ENCODE measurements around the gene IQSEC1.

DNA sequence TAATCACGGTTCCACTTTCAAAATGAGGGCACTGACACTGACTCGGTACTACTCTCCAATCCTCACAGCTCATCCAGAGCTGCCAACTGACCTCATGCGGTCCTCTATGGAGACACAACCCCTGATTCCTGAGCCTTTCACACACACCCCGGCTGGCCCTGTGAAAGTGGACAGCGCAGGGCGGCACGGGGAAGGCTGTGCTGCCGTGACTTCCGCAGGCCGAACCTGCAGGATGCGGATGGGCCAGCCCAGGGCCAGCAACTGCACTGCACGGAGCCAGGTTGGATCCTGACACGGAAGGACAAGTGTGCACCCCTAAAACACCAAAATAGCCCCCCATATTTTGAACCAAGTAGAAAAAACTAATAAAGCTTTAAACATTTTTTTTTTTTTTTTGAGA lies 41.0 kb downstream of the IQSEC1 start:
- no peak for TF ChIP-seq TAF1 (IDR thresholded peaks at IDR 0.05; ENCODE audit: low read depth, low read length)
- TF ChIP-seq POLR2A (IDR thresholded peaks at IDR 0.05; ENCODE audit: low read depth, low read length): no peak
- no peak for TF ChIP-seq SPI1 (IDR thresholded peaks at IDR 0.05; ENCODE audit: low read depth, low read length)
